HEK293 (cell line): ENCODE data around the gene NPHP4.

ENCODE experiments used
- CTCF ChIP-seq: fragments of 450-650 bp; formaldehyde crosslinking; IDR thresholded peaks from 2 replicates; pipeline ENCODE4 v1.5.1; 2016; ENCODE audit warnings: missing biosample characterization, missing genetic modification characterization
- SETDB1 ChIP-seq: IDR thresholded peaks from one replicate; pipeline ENCODE4 v1.6.1; 2017; ENCODE audit warnings: mild to moderate bottlenecking, low read length, moderate library complexity, mixed read lengths; ENCODE audit not compliant: insufficient read length
- TCF7L2 ChIP-seq: IDR thresholded peaks from 2 replicates; pipeline ENCODE4 v1.6.1; 2011; ENCODE audit warnings: low read depth, mild to moderate bottlenecking, inconsistent platforms, low read length, moderate library complexity, borderline replicate concordance
- WT1 ChIP-seq: fragments of 450-650 bp; formaldehyde crosslinking; IDR thresholded peaks from 2 replicates; pipeline ENCODE4 v1.5.1; 2016; ENCODE audit warnings: missing biosample characterization, missing genetic modification characterization
- ZBTB49 ChIP-seq: fragments of 450-650 bp; formaldehyde crosslinking; IDR thresholded peaks from 2 replicates; pipeline ENCODE4 v1.5.1; 2016; ENCODE audit warnings: missing biosample characterization, missing genetic modification characterization, low read depth
- ZNF10 ChIP-seq: fragments of 450-650 bp; formaldehyde crosslinking; IDR thresholded peaks from 2 replicates; pipeline ENCODE4 v1.5.1; 2017; ENCODE audit warnings: missing biosample characterization, missing genetic modification characterization
- ZNF223 ChIP-seq: fragments of 450-650 bp; formaldehyde crosslinking; IDR thresholded peaks from 2 replicates; pipeline ENCODE4 v1.5.1; 2016; ENCODE audit warnings: missing biosample characterization, missing genetic modification characterization
- ZNF24 ChIP-seq: fragments of 450-650 bp; formaldehyde crosslinking; IDR thresholded peaks from 2 replicates; pipeline ENCODE4 v1.5.1; 2016; ENCODE audit warnings: missing biosample characterization, missing genetic modification characterization
- ZNF311 ChIP-seq: fragments of 450-650 bp; formaldehyde crosslinking; IDR thresholded peaks from 2 replicates; pipeline ENCODE4 v1.5.1; 2017; ENCODE audit warnings: missing biosample characterization, missing genetic modification characterization, borderline replicate concordance
- ZNF530 ChIP-seq: fragments of 450-650 bp; formaldehyde crosslinking; IDR thresholded peaks from 2 replicates; pipeline ENCODE4 v1.5.1; 2016; ENCODE audit warnings: low read depth, missing biosample characterization, missing genetic modification characterization
- ZNF558 ChIP-seq: fragments of 450-650 bp; formaldehyde crosslinking; IDR thresholded peaks from 2 replicates; pipeline ENCODE4 v1.5.1; 2016; ENCODE audit warnings: missing biosample characterization, missing genetic modification characterization
- ZNF670 ChIP-seq: fragments of 450-650 bp; formaldehyde crosslinking; IDR thresholded peaks from 2 replicates; pipeline ENCODE4 v1.5.1; 2016; ENCODE audit warnings: missing biosample characterization, missing genetic modification characterization, low read depth
- ZNF76 ChIP-seq: fragments of 450-650 bp; formaldehyde crosslinking; IDR thresholded peaks from 2 replicates; pipeline ENCODE4; 2016; ENCODE audit warnings: low read depth, missing biosample characterization, missing genetic modification characterization, borderline replicate concordance
- ZNF785 ChIP-seq: fragments of 450-650 bp; formaldehyde crosslinking; IDR thresholded peaks from 2 replicates; pipeline ENCODE4 v1.5.1; 2016; ENCODE audit warnings: missing biosample characterization, missing genetic modification characterization

GRCh38 chr1:5815211-5815610, 177.0 kb downstream of the NPHP4 start:
- TF ChIP-seq ZBTB49, result no peak
- TF ChIP-seq ZNF223 (tag by site-specific recombination), result no peak
- no peak for TF ChIP-seq TCF7L2
- TF ChIP-seq CTCF, result no peak
- no peak for TF ChIP-seq ZNF785 (tag by site-specific recombination)
- TF ChIP-seq ZNF24 (tag by site-specific recombination), result no peak
- no peak for TF ChIP-seq ZNF76 (tag by site-specific recombination)
- TF ChIP-seq ZNF311 (tag by site-specific recombination), result no peak
- no peak for TF ChIP-seq ZNF10 (tag by site-specific recombination)
- TF ChIP-seq ZNF670 (tag by site-specific recombination), result no peak
- TF ChIP-seq WT1 (tag by site-specific recombination), result no peak
- no peak for TF ChIP-seq ZNF558 (tag by site-specific recombination)
- TF ChIP-seq ZNF530 (tag by site-specific recombination), result no peak
- TF ChIP-seq SETDB1, result no peak
